Cardiac septum (tissue), 1 donor: ENCODE measurements around the gene SLC25A24. TPM values are rescaled to one million over a fixed set of nuclear protein-coding genes. Genes with fewer than 3 reads are reported as not detected.
"Not testable (repeated sequence)": the region's sequence is repeated elsewhere in the genome, so short reads cannot be mapped to it uniquely, and the experiment has no call there.

Experiments used
- DNase-seq: peaks from one replicate; pipeline ENCODE4 v3.0.0-alpha.2; 2020; ENCODE audit warnings: low spot score
- intact Hi-C: fragments of 100-400 bp; cut with DNase I; formaldehyde crosslinking; loops from one replicate; pipeline ENCODE4 v1.14.0; 2022
- total RNA-seq: library from RNA; stranded (reverse); fragmentation: NEBNext Ultra II Directional; extraction: Animal tissue kit (Norgen Biotek cat#: 25700); gene quantifications from one replicate; pipeline ENCODE4 v1.2.1, GENCODE V29; 2021
- donor health status: DM: no; HTN: no; CAD: no.

SLC25A24 gene
- total RNA-seq, 1 donor from 2014 or later, result 13.7 TPM

DNA sequence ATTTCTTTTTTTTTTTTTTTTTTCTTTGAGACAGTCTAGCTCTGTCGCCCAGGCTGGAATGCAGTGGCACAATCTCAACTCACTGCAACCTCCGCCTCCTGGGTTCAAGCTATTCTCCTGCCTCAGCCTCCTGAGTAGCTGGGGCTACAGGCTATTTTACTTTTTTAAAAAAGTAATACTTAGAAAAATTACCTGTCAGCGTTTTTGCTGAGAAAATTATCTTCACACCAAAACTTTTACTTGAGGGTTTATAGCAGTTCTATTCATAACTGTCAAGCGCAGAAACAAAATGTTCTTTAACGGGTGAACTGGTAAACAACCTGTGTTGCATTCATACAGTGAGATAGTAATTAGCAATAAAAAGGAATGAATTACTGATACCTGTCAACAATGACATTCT, 1.5 kb upstream of the SLC25A24 start:
- no peak for DNase-seq
- intact Hi-C loops, result no loop called here

- DNase-seq, result no peak
- intact Hi-C loops, result no loop called here
Observed at GRCh38 chr1:108200687-108201051, 526 bp upstream of the SLC25A24 start.

GRCh38 chr1:108199201-108199691, 897 bp downstream of the SLC25A24 start:
- no peak for DNase-seq
- intact Hi-C loops, result no loop called here

- intact Hi-C loops, result no loop called here
- no peak for DNase-seq
Observed at GRCh38 chr1:108194051-108194450, 6.1 kb downstream of the SLC25A24 start.

DNA sequence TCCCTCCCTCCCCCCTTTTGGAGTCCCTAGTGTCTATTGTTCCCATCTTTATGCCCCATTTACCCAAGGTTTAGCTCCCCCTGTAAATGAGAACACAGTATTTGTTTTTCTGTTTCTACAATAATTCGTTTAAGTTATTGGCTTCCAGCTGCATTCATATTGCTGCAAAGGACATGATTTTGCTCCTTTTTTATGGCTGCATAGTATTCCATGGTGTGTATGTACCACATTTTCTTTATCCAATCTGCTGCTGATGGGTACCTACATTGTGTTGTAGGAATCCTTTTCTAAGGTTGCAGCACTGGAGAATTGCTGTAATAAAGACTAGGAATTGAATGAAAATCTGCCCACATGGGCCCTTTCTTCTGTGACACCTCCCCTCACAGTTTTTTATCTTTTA, 6.8 kb downstream of the SLC25A24 start:
- intact Hi-C loops, result no loop called here
- no peak for DNase-seq

DNA sequence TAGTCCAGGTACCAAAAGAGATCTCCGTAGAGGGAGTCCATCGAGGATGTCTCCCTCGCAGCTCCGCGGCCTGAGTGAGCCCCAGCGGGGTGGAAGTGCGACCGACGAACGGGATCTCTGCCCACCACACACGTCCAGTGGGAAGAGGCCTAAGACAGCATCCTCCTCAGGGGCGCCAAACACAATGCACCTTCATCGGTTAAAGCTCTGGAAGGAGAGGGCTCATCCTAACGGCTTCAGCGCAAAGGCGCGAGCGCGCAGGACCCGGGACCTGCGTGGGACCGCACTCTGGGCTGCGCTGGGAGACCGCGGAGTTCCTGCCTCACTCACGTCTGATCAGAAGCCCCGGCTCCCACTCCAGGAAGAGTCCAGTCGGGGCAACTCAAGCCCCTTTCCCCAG, 7.6 kb downstream of the SLC25A24 start:
- DNase-seq, result no peak
- intact Hi-C loops, result no loop called here

- intact Hi-C loops, result no loop called here
- no peak for DNase-seq
Observed at GRCh38 chr1:108190686-108191416, 9.3 kb downstream of the SLC25A24 start.

DNA sequence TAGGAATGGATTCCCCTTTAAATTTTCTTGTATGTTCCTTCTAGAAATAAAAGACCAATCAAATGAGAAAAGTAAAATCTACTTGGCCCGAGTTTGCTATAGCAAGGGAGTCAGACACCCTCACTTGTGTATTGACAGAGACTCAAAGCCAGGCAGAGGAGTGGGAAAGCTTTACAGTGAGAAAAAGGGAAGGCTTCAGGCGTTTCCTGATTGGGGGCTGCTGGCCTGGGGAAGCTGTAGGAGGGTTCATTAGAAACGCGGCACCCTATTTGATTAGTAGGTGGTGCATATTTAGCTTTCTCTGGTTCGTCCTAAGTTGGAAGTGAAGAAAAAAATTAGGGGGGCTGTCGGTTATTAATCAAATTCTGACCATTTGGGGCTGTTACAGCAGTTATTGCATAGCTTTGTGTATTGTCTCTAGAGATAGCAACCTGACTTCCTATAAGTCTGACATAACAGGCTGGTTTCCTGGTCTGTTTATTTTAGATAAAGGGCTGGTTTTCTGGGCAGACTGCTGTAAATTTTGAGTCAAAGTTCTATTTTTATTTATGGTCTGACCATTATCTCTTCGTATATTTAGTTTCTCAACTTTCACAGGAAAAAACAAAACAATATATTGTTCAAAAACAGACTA, 10.0 kb downstream of the SLC25A24 start:
- intact Hi-C loops, result no loop called here
- no peak for DNase-seq

GRCh38 chr1:108188801-108189200, 11.3 kb downstream of the SLC25A24 start:
- no peak for DNase-seq
- intact Hi-C loops, result no loop called here

- DNase-seq, result no peak
- intact Hi-C loops, result no loop called here
Observed at GRCh38 chr1:108182959-108183700, 17.0 kb downstream of the SLC25A24 start.

- no peak for DNase-seq
- intact Hi-C loops, result no loop called here
Observed at GRCh38 chr1:108179018-108179417, 21.1 kb downstream of the SLC25A24 start.

DNA sequence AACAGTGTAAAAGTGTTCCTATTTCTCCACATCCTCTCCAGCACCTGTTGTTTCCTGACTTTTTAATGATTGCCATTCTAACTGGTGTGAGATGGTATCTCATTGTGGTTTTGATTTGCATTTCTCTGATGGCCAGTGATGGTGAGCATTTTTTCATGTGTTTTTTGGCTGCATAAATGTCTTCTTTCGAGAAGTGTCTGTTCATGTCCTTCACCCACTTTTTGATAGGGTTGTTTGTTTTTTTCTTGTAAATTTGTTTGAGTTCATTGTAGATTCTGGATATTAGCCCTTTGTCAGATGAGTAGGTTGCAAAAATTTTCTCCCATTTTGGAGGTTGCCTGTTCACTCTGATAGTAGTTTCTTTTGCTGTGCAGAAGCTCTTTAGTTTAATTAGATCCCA, 37.7 kb downstream of the SLC25A24 start:
- intact Hi-C loops, DNase-seq: not testable (repeated sequence)

- intact Hi-C loops, result not testable (repeated sequence)
Observed at GRCh38 chr1:108159951-108160350, 40.2 kb downstream of the SLC25A24 start.

GRCh38 chr1:108158893-108159453, 41.2 kb downstream of the SLC25A24 start:
- intact Hi-C loops, result no loop called here
- no peak for DNase-seq

More at GRCh38 chr1:108159951-108160350, 40.2 kb downstream of the SLC25A24 start:
- not testable (repeated sequence) for DNase-seq

GRCh38 chr1:108154314-108154713, 45.8 kb downstream of the SLC25A24 start:
- intact Hi-C loops, result no loop called here
- no peak for DNase-seq

GRCh38 chr1:108152782-108153222, 47.3 kb downstream of the SLC25A24 start:
- no peak for DNase-seq
- intact Hi-C loops, result no loop called here

DNA sequence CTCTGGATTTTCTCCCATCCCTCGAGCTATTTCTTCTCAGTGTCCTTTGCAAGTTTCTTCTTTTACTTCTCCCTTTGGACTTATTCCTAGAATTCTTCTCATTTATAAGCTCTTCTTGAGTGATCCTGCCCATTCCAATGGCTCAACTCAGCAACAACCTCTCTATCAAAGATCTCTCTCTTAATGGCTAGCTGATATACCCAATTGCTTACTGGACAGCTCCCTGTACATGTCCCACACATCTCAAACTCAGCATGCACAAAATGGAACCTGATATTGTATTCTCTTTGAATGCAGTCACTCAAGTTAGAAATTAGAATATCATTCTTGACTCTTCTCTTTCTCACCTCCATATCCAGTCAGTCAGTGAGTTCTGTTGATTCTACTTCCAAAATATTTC, 48.6 kb downstream of the SLC25A24 start:
- intact Hi-C loops, result no loop called here
- DNase-seq, result no peak

GRCh38 chr1:108149796-108150467, 50.2 kb downstream of the SLC25A24 start:
- intact Hi-C loops, result no loop called here
- DNase-seq, result no peak

- intact Hi-C loops, DNase-seq: not testable (repeated sequence)
Observed at GRCh38 chr1:108144569-108144968, 55.6 kb downstream of the SLC25A24 start.
